CD4-positive, alpha-beta memory T cell (primary cell): ENCODE measurements around the gene EPB41. TPM values are rescaled to one million over a fixed set of nuclear protein-coding genes. Genes with fewer than 3 reads are reported as not detected.
A peak's percentile ranks its signal among the peaks of the same experiment; 100 is the strongest.

Experiments used
- CTCF ChIA-PET: fragments of 350-600 bp; sonication (Branson Sonifier 250); formaldehyde crosslinking; loops from one replicate; lab custom pipeline; 2021; ENCODE audit warnings: inconsistent platforms; ENCODE audit not compliant: partially characterized antibody; lab: Charles Lee
- POLR2A ChIA-PET: fragments of 350-600 bp; sonication (Branson Sonifier 250); formaldehyde crosslinking; loops from one replicate; lab custom pipeline; 2021; ENCODE audit not compliant: partially characterized antibody; lab: Charles Lee
- DNase-seq, 5 donors: peaks; one replicate each; pipeline versions ENCODE4 v3.0.0 to v3.0.0-alpha.2; 2020 to 2022; ENCODE audit warnings: mixed read lengths in 1 of 5
- H3K27ac ChIP-seq: one replicate; pipeline ENCODE4 v1.7.0; 2013; ENCODE audit warnings: low read depth, low read length
- H3K27me3 ChIP-seq: 2 replicates; pipeline ENCODE4 v1.7.0; 2013; ENCODE audit warnings: mild to moderate bottlenecking, low read length, moderate library complexity; ENCODE audit not compliant: insufficient read depth
- H3K36me3 ChIP-seq: 2 replicates; pipeline ENCODE4 v1.7.0; 2013; ENCODE audit warnings: mild to moderate bottlenecking, low read length, moderate library complexity; ENCODE audit not compliant: insufficient read depth
- H3K4me1 ChIP-seq: 2 replicates; pipeline ENCODE4 v1.7.0; 2013; ENCODE audit warnings: mild to moderate bottlenecking, low read length, moderate library complexity; ENCODE audit not compliant: insufficient read depth
- H3K4me3 ChIP-seq, 2 donors: one replicate each; pipeline ENCODE4 v1.7.0; 2013; ENCODE audit warnings: low read length in 2 of 2, mild to moderate bottlenecking in 1 of 2
- H3K9me3 ChIP-seq, 2 donors: one replicate each; pipeline ENCODE4 v1.7.0; 2013; ENCODE audit warnings: low read length in 2 of 2, control low read depth in 1 of 2; ENCODE audit not compliant: control insufficient read depth in 1 of 2
- H3K27ac Mint-ChIP-seq, 7 donors: one replicate each; pipeline ENCODE4 v1.8.0; 2020 to 2021; ENCODE audit warnings: mixed read lengths in 7 of 7, mild to moderate bottlenecking in 6 of 7, inconsistent platforms in 3 of 7, moderate library complexity in 3 of 7
- H3K27me3 Mint-ChIP-seq, 2 donors: one replicate each; pipeline ENCODE4 v1.8.0; 2020 to 2021; ENCODE audit warnings: mixed read lengths in 2 of 2
- H3K36me3 Mint-ChIP-seq, 2 donors: one replicate each; pipeline ENCODE4 v1.8.0; 2020 to 2021; ENCODE audit warnings: mixed read lengths in 2 of 2, inconsistent platforms in 1 of 2, mild to moderate bottlenecking in 1 of 2
- H3K4me1 Mint-ChIP-seq, 4 donors: one replicate each; pipeline ENCODE4 v1.8.0; 2020 to 2021; ENCODE audit warnings: mixed read lengths in 4 of 4, mild to moderate bottlenecking in 1 of 4
- H3K4me3 Mint-ChIP-seq, 8 donors: one replicate each; pipeline ENCODE4 v1.8.0; 2020 to 2021; ENCODE audit warnings: mixed read lengths in 8 of 8, mild to moderate bottlenecking in 7 of 8, moderate library complexity in 6 of 8, inconsistent platforms in 3 of 8
- H3K9me3 Mint-ChIP-seq, 8 donors: one replicate each; pipeline ENCODE4 v1.8.0; 2020 to 2021; ENCODE audit warnings: mixed read lengths in 8 of 8, mild to moderate bottlenecking in 5 of 8, inconsistent platforms in 3 of 8, moderate library complexity in 1 of 8
- intact Hi-C: fragments of 100-400 bp; cut with micrococcal nuclease; formaldehyde crosslinking; loops from one replicate; pipeline ENCODE4 v1.15.1; 2023
- polyA plus RNA-seq, 2 donors: library from polyadenylated mRNA; unstranded; fragments of 300-500 nt; fragmentation: Illumina TruSeq; gene quantifications; one replicate each; pipeline ENCODE4 v1.2.3, GENCODE V29; 2021
- total RNA-seq, 2 experiments: library from RNA; stranded (reverse); gene quantifications; one replicate each; pipeline ENCODE4 v1.2.3, GENCODE V29; 2021

EPB41 gene
- total and polyA plus RNA-seq, 4 experiments from 2014 or later = 56.1 to 321 (median 213) TPM

DNA sequence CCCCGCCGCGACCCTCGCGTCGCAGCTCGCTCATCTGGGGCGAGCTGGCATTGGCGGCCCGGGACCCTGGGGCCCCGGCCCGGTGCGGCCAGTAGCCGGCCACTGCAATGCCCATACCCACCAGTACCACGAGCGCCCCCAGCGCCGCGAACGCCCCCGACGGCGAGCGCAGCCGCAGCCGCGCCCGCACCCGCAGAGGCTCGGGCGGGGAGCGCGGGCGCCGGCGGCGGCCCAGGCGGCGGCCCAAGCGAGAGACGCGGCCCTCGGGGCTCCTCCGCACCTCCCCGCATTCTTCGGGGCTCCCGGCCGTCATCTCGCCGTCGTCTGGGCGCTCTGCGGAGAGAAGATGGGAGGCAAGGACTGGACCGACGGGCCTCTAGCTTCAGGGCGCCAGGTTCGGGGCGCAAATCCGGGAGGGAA, 207.2 kb downstream of the EPB41 start:
- peak overlapping the region in 2 of 8 donors; percentile 43 for H3K4me3 Mint-ChIP-seq
- H3K36me3 Mint-ChIP-seq = peaks cover 29 to 33% of the 10 kb centered on the region in 2 donors
- Histone ChIP-seq H3K9me3 (no peaks in the 10 kb centered on the region), H3K36me3 (peaks cover 16% of the 10 kb centered on the region), H3K27me3 (no peaks in the 10 kb centered on the region), H3K4me1 (peaks cover 25% of the 10 kb centered on the region), H3K27ac (no peak overlapping the region), H3K4me3 (peak overlapping the region in 1 of 2 donors; percentile 35)
- H3K27me3 Mint-ChIP-seq = peaks cover 5 to 17% of the 10 kb centered on the region in 2 donors
- H3K4me1 Mint-ChIP-seq = peaks cover 3 to 21% (median 11%) of the 10 kb centered on the region in 4 donors
- ChIA-PET POLR2A (interaction anchor here (1.6 kb wide), 1 partner anchor 60 kb away, joined by 9 read pairs; the partner anchor contains the start of gene SRSF4), CTCF (interaction anchor here (0.5 to 3.7 kb wide), 9 partner anchors 11 to 239 kb away, joined by 3 to 20 read pairs (median 3); partner anchors contain the start of gene SRSF4)
- no peak overlapping the region for H3K27ac Mint-ChIP-seq
- intact Hi-C loops = loop anchor here (1.0 to 10.0 kb wide), 3 partner anchors 63 to 239 kb away; partner anchors contain the start of gene SRSF4
- peak in 2 of 5 donors; percentile 10 to 19 for DNase-seq
- peaks cover 0 to 5% (median 0%) of the 10 kb centered on the region in 8 donors for H3K9me3 Mint-ChIP-seq

DNA sequence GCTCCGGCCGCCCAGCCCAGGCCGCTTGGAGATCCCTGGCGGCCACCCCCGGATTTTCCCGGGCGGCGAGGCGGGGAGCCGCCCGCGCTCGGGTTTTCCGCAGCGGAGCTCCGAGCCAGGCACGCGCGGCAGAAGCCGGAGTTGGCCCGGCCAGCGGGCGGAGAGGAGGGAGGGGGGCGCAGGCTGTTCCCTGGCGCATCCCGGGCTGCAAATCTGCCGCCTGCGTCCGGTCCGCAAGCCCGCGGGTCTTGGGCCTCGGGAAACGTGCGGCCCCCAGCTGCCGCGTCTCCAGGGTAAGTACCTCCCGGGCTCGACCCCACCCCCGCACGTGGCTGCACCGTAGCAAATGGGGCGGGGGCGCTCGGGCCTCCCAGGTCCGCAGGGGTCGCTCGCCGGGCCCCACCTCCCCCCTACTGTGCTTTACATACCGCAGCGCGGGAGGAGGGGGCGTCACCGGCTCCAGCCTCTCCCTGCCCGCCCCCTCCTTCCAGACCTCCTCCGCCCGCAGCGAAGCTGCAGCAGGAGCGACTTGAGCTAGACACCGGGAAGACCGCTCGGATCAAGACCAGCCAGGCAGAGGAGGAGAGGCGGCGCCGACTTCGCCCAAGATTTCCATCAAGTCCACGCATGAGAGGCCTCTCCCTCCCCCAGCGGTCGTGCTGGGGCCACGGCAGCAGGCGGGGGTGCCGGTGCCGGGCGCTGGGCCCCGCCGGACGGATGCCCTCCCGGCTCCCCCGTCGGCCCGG, 207.7 kb downstream of the EPB41 start:
- ChIA-PET CTCF (interaction anchor here (0.5 to 3.7 kb wide), 7 partner anchors 11 to 239 kb away, joined by 3 to 20 read pairs (median 3); partner anchors contain the start of gene SRSF4), POLR2A (interaction anchor here (0.6 to 1.6 kb wide), 3 partner anchors 9 to 75 kb away, joined by 3 to 9 read pairs (median 3); partner anchors contain the start of gene SRSF4)
- no peaks in the 10 kb centered on the region for H3K27me3 ChIP-seq
- H3K4me1 ChIP-seq = peaks cover 25% of the 10 kb centered on the region
- H3K27ac ChIP-seq = no peak overlapping the region
- DNase-seq = peak in 4 of 5 donors; percentile 12 to 24 (median 20)
- peak overlapping the region in 1 of 2 donors; percentile 35 for H3K4me3 ChIP-seq
- peaks cover 11% of the 10 kb centered on the region for H3K36me3 ChIP-seq
- Mint-ChIP-seq H3K27me3 (peaks cover 5 to 17% of the 10 kb centered on the region in 2 donors), H3K36me3 (peaks cover 23 to 28% of the 10 kb centered on the region in 2 donors), H3K9me3 (peaks cover 0 to 5% (median 0%) of the 10 kb centered on the region in 8 donors), H3K4me1 (peaks cover 3 to 21% (median 11%) of the 10 kb centered on the region in 4 donors), H3K4me3 (peak overlapping the region in 5 of 8 donors; percentile 33 to 69 (median 47)), H3K27ac (peak overlapping the region in 1 of 7 donors; percentile 56)
- intact Hi-C loops = loop anchor here (1.0 to 10.0 kb wide), 3 partner anchors 63 to 240 kb away; partner anchors contain the start of gene SRSF4
- H3K9me3 ChIP-seq = no peaks in the 10 kb centered on the region

DNA sequence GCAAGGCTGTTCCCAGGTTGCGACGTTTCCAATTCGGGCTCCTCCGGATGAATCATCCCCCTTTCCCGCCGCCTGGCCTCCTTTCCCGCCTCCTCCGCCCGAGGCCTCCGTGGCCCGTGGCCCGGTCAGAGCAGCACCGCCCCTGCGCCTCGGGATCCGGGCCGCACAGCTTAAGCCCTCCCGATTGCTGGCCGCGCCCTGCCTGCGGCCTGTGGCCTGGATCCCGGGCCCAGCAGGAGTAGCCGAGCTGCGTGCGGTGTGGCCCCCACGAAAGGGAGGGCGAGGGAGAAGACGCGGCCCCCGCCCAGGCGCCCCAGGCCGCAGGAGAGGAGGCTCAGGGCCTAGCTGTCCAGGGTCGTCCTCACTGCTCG, 208.3 kb downstream of the EPB41 start:
- Histone ChIP-seq H3K4me3 (peak overlapping the region in 1 of 2 donors; percentile 35), H3K27me3 (no peaks in the 10 kb centered on the region), H3K27ac (no peak overlapping the region), H3K4me1 (peaks cover 25% of the 10 kb centered on the region), H3K9me3 (no peaks in the 10 kb centered on the region), H3K36me3 (peaks cover 6% of the 10 kb centered on the region)
- Mint-ChIP-seq H3K36me3 (peaks cover 17 to 22% of the 10 kb centered on the region in 2 donors), H3K9me3 (peaks cover 0 to 5% (median 0%) of the 10 kb centered on the region in 8 donors), H3K4me3 (peak overlapping the region; percentile 42 to 82 (median 78)), H3K27me3 (peaks cover 5 to 17% of the 10 kb centered on the region in 2 donors), H3K4me1 (peaks cover 3 to 21% (median 11%) of the 10 kb centered on the region in 4 donors), H3K27ac (no peak overlapping the region)
- peak in 2 of 5 donors; percentile 16 to 33 for DNase-seq
- CTCF ChIA-PET = interaction anchor here (0.6 to 3.7 kb wide), 5 partner anchors 12 to 80 kb away, joined by 3 to 20 read pairs (median 4); partner anchors contain the start of gene SRSF4
- intact Hi-C loops = loop anchor here (10.0 kb wide), 1 partner anchor 62 kb away; the partner anchor contains the start of gene SRSF4
- POLR2A ChIA-PET = interaction anchor here (0.6 to 1.6 kb wide), 3 partner anchors 9 to 76 kb away, joined by 3 to 9 read pairs (median 3); partner anchors contain the start of gene SRSF4

DNA sequence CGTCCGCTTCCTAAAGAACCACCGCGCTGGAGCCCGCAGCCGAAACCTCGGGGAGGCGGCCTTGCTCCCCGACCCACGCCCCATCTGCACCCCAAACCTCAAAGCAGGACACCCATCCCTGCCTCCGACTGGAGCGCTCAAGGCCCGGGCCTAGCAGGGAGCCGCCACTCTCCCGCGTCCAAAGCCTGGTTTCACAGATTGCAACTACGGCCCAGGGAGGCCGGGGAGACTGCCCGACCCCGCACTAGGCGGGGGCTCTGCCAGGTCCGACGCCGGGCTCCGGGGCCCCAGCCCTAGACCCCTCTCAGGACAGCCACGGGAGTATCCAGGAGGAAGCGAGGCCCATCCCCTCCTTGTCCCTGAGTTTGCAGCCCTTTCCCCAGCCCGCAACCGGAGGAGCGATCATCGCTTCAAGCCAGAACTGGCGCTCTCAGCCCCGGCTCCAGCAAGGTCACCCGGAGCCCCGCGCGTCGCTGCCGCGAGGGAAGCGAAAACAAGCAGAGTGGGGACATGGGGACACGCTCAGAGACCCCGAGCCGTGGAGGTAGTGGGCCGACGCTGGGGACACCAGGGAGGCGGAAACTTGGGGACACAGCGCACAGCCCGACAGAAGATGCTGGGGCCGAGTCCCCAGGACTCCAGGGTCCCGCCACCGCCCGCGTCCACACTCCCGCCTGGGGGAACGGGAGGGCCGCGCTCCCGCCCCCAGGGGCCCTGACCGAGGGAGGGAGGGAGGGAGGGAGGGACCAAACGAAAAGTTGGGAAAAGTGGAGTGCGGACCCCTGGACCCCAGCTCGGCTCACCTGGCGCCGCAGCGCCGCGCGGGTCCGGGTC, 208.9 kb downstream of the EPB41 start:
- intact Hi-C loops = loop anchor here (10.0 kb wide), 1 partner anchor 62 kb away; the partner anchor contains the start of gene SRSF4
- H3K4me1 Mint-ChIP-seq = peaks cover 3 to 21% (median 11%) of the 10 kb centered on the region in 4 donors
- peaks cover 0 to 5% (median 0%) of the 10 kb centered on the region in 8 donors for H3K9me3 Mint-ChIP-seq
- peak overlapping the region in 1 of 2 donors; percentile 35 for H3K4me3 ChIP-seq
- H3K4me3 Mint-ChIP-seq = peak overlapping the region; percentile 77 to 82 (median 80)
- H3K9me3 ChIP-seq = no peaks in the 10 kb centered on the region
- ChIA-PET POLR2A (interaction anchor here (1.0 to 1.6 kb wide), 4 partner anchors 17 to 541 kb away, joined by 3 to 9 read pairs (median 6); partner anchors contain the start of gene SRSF4), CTCF (interaction anchor here (0.6 to 3.7 kb wide), 4 partner anchors 13 to 241 kb away, joined by 3 to 18 read pairs (median 4); no protein-coding TSS in a partner anchor)
- no peak overlapping the region for H3K27ac ChIP-seq
- peaks cover 16 to 19% of the 10 kb centered on the region in 2 donors for H3K36me3 Mint-ChIP-seq
- peak overlapping the region in 1 of 7 donors; percentile 36 for H3K27ac Mint-ChIP-seq
- DNase-seq = peak in 4 of 5 donors; percentile 25 to 45 (median 35)
- H3K4me1 ChIP-seq = peaks cover 25% of the 10 kb centered on the region
- H3K36me3 ChIP-seq = peaks cover 4% of the 10 kb centered on the region
- peaks cover 5 to 19% of the 10 kb centered on the region in 2 donors for H3K27me3 Mint-ChIP-seq
- no peaks in the 10 kb centered on the region for H3K27me3 ChIP-seq

DNA sequence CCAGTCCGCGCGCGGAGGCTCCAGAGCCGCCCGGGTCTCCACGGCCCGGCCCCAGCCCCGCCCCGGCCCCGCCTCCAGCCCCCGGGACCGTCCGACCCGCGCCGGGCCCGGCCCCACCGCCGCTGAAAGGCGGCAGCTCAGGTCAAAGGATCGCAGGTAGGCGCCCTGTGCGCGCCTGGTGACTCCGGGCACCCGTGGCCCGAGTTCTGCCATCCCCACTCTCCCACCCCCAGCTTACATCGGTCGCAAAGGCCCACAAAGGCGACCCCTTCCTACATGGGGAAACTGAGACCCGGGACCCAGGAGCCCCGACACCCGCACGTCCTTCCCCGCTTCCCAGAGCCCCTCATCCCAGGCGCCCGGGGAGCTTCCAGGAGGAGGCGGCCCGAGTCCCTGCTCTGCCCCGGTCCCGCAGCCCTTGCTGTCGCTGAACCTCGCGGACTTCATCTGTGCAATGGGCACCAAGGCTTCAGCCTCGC, 209.6 kb downstream of the EPB41 start, which contains the start of gene TMEM200B:
TMEM200B (minus strand) TSS at position 17 of the 479 bp plus-strand sequence. CDS start 2,075 bp downstream, outside the sequence.
- H3K36me3 Mint-ChIP-seq = peaks cover 9 to 13% of the 10 kb centered on the region in 2 donors
- peaks cover 0 to 5% (median 0%) of the 10 kb centered on the region in 8 donors for H3K9me3 Mint-ChIP-seq
- peak within 1 kb of the TSS; percentile 0 for H3K27ac ChIP-seq
- H3K9me3 ChIP-seq = no peaks in the 10 kb centered on the region
- peak within 1 kb of the TSS; percentile 52 to 55 for H3K4me3 ChIP-seq
- intact Hi-C loops = loop anchor here (10.0 kb wide), 1 partner anchor 61 kb away; the partner anchor contains the start of gene SRSF4
- peaks cover 25% of the 10 kb centered on the region for H3K4me1 ChIP-seq
- no peaks in the 10 kb centered on the region for H3K36me3 ChIP-seq
- ChIA-PET CTCF (interaction anchor here (0.6 to 1.7 kb wide), 3 partner anchors 11 to 242 kb away, joined by 3 to 8 read pairs (median 4); no protein-coding TSS in a partner anchor), POLR2A (interaction anchor here (0.6 to 1.3 kb wide), 6 partner anchors 10 to 542 kb away, joined by 3 to 8 read pairs (median 4); partner anchors contain the start of gene SRSF4)
- H3K27me3 Mint-ChIP-seq = peaks cover 5 to 19% of the 10 kb centered on the region in 2 donors
- H3K4me1 Mint-ChIP-seq = peaks cover 3 to 21% (median 11%) of the 10 kb centered on the region in 4 donors
- peak within 1 kb of the TSS in 1 of 7 donors; percentile 36 for H3K27ac Mint-ChIP-seq
- DNase-seq = no peak
- no peaks in the 10 kb centered on the region for H3K27me3 ChIP-seq
- H3K4me3 Mint-ChIP-seq = peak within 1 kb of the TSS; percentile 77 to 82 (median 80)
